Sigmoid colon (tissue), 7 donors: ENCODE measurements around the gene GPR37. TPM values are rescaled to one million over a fixed set of nuclear protein-coding genes. Genes with fewer than 3 reads are reported as not detected.

Experiments
- DNase-seq: peaks from one replicate; pipeline ENCODE4 v3.0.0-alpha.2; 2019
- H3K27ac ChIP-seq, 4 donors: fragments of 200-600 bp; sonication (generic); one replicate each; pipeline ENCODE4 v1.5.1; 2016 to 2019; ENCODE audit warnings: mild to moderate bottlenecking in 1 of 4
- H3K27me3 ChIP-seq, 3 donors: fragments of 200-600 bp; sonication (generic); one replicate each; pipeline ENCODE4 v1.5.1; 2019; ENCODE audit warnings: mild to moderate bottlenecking in 1 of 3
- H3K36me3 ChIP-seq, 4 donors: fragments of 200-600 bp; sonication (generic); one replicate each; pipeline ENCODE4 v1.5.1; 2016 to 2019
- H3K4me1 ChIP-seq, 4 donors: fragments of 200-600 bp; sonication (generic); one replicate each; pipeline ENCODE4 v1.5.1; 2017 to 2019
- H3K4me3 ChIP-seq, 4 donors: fragments of 200-600 bp; sonication (generic); one replicate each; pipeline ENCODE4 v1.5.1; 2017 to 2019; ENCODE audit warnings: mild to moderate bottlenecking in 2 of 4, moderate library complexity in 1 of 4
- H3K9me3 ChIP-seq, 4 donors: fragments of 200-600 bp in 3 of 4; sonication (generic) in 3 of 4; one replicate each; pipeline versions ENCODE4 v1.5.1 to v1.6.1; 2013 to 2019
- EP300 ChIP-seq, 4 donors: sonication (generic); formaldehyde crosslinking; IDR thresholded peaks; one replicate each; pipeline ENCODE4 v1.6.1; 2017; ENCODE audit warnings: antibody characterized with exemption in 4 of 4
- POLR2A ChIP-seq, 2 donors: fragments of 450-650 bp; IDR thresholded peaks; one replicate each; pipeline ENCODE4 v1.6.1; 2016; ENCODE audit warnings: antibody characterized with exemption in 2 of 2, mild to moderate bottlenecking in 2 of 2, moderate library complexity in 2 of 2
- POLR2AphosphoS5 ChIP-seq, 4 donors: sonication (generic); formaldehyde crosslinking; IDR thresholded peaks; one replicate each; pipeline ENCODE4 v1.6.1; 2017; ENCODE audit warnings: antibody characterized with exemption in 4 of 4
- WGBS, 2 donors: extraction: QIAGEN DNeasy Blood & Tissue Kit; methylation state at CpG; one replicate each; pipeline ENCODE4 v1.1.7; 2013; 5-methylcytosine and 5-hydroxymethylcytosine counted together
- intact Hi-C: fragments of 100-400 bp; cut with DNase I; formaldehyde crosslinking; loops from one replicate; pipeline ENCODE4 v1.15.1; 2023
- polyA plus RNA-seq, 3 donors: library from polyadenylated mRNA; stranded (reverse); fragments of 200-250 nt; gene quantifications; one replicate each; pipeline ENCODE4 v1.2.3, GENCODE V29; 2013
- total RNA-seq, 4 donors: library from RNA; depleted of rRNA; stranded (reverse); fragments of >200 nt; gene quantifications; one replicate each; pipeline ENCODE4 v1.1.0, GENCODE V29; 2016
- TF ChIP-seq, protein P1 (sequence below), 4 experiments: fragments of 450-650 bp in 3 of 4; fragments of 200-600 bp in 1 of 4; IDR thresholded peaks; one replicate each; pipeline ENCODE4 v1.5.1; 2016 to 2019; ENCODE audit warnings: antibody characterized with exemption in 4 of 4, mild to moderate bottlenecking in 3 of 4, moderate library complexity in 2 of 4
- donor health status: healthy with polysubstance abuse.
- donor health status: Bipolar disorder and iron deficiency.
- donor health status: healthy.

The GPR37 gene
- total and polyA plus RNA-seq, 7 donors = 0.68 to 2.3 (median 1.4) TPM; not detected in 2

DNA sequence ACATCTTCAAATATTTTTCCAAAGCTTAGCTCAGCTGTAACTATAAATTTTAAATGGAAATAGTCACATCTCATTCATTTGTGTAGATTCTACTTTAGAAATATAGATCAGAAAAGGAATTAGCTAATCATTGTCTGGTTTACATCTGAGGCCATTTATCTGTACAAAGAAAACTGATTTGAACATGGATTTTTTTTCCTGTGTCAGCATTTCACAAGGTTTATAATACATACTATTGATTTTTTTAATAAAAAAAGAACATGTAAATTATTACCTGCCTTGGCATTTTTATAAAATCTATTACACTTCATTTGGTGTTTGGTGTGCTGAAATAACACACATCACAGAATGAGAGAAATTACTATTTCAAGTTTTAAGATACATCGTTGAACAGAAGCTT is 3.5 kb upstream of the GPR37 start:
- intact Hi-C loops = no loop called here
- TF ChIP-seq POLR2AphosphoS5 (IDR thresholded peaks at IDR 0.05) (no peak), EP300 (IDR thresholded peaks at IDR 0.05) (no peak)
- TF ChIP-seq, protein P1, sequence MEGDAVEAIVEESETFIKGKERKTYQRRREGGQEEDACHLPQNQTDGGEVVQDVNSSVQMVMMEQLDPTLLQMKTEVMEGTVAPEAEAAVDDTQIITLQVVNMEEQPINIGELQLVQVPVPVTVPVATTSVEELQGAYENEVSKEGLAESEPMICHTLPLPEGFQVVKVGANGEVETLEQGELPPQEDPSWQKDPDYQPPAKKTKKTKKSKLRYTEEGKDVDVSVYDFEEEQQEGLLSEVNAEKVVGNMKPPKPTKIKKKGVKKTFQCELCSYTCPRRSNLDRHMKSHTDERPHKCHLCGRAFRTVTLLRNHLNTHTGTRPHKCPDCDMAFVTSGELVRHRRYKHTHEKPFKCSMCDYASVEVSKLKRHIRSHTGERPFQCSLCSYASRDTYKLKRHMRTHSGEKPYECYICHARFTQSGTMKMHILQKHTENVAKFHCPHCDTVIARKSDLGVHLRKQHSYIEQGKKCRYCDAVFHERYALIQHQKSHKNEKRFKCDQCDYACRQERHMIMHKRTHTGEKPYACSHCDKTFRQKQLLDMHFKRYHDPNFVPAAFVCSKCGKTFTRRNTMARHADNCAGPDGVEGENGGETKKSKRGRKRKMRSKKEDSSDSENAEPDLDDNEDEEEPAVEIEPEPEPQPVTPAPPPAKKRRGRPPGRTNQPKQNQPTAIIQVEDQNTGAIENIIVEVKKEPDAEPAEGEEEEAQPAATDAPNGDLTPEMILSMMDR (IDR thresholded peaks at IDR 0.05) = no peak
- no peak overlapping the region for H3K27ac ChIP-seq

DNA sequence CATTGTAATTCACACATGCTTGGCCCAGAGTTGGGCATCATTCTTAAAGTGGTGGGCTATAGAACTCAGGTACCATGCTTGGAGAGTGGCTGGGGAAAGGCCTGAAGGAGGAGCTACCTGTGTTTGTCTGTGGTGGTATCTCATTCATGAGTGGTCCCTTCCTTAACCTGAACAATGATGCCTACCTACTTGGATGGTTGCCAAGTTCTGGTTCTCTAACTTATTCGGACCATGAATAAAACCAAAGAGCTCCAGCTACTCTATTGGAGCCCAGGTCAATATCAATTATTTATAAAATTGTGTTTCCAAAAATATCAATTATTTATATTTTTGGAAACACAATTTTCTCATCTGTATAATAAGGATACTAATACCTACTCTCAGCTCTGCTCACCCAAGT is 2.9 kb upstream of the GPR37 start:
- H3K27ac ChIP-seq = no peak overlapping the region
- intact Hi-C loops = no loop called here
- peaks cover 11 to 32% (median 22%) of the 10 kb centered on the region in 3 donors for H3K27me3 ChIP-seq
- no peaks in the 10 kb centered on the region for H3K36me3 ChIP-seq
- WGBS, 2 donors = 69 to 91% methylated on average over 1 of the region's 1 CpG
- TF ChIP-seq POLR2A (IDR thresholded peaks at IDR 0.05) = no peak
- TF ChIP-seq POLR2AphosphoS5 (IDR thresholded peaks at IDR 0.05) = no peak
- TF ChIP-seq, protein P1 (IDR thresholded peaks at IDR 0.05) = no peak
- TF ChIP-seq EP300 (IDR thresholded peaks at IDR 0.05) = no peak
- H3K4me1 ChIP-seq = peaks cover 0 to 22% (median 21%) of the 10 kb centered on the region in 4 donors
- no peak for DNase-seq
- H3K4me3 ChIP-seq = no peak overlapping the region
- no peaks in the 10 kb centered on the region for H3K9me3 ChIP-seq

More for the DNA sequence above, 3.5 kb upstream of the GPR37 start:
- Histone ChIP-seq H3K4me1 (peaks cover 0 to 20% (median 19%) of the 10 kb centered on the region in 4 donors), H3K27me3 (peaks cover 7 to 26% (median 16%) of the 10 kb centered on the region in 3 donors), H3K9me3 (no peaks in the 10 kb centered on the region), H3K36me3 (no peaks in the 10 kb centered on the region), H3K4me3 (no peak overlapping the region)
- no peak for DNase-seq
- 80 to 95% methylated on average over 1 of the region's 1 CpG for WGBS, 2 donors

DNA sequence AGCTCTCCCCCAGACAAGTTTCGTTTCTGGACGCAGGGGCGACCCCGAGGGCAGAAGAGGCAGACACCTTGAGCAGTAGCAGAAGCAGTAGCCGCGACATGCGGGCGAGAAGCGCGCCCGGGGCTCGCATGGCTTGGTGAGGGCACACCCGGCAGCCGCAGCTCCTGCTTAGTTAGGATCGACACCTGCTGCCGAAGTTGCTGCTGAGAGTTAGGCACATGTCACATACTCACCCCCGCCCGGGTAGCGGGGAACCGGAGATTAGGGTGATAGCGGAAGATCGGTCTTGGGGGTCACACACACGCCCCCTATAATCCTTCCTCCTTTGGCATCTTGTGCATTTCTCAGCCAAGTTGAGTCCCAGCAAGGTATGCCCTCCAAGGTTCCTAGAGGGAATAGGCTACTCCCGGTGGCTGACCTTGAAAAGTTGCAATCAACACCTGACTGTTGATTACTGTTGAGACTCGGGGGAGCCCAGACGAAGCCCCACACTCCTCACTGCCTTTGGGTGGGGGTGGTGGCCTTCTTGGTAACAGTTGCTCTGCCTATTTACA is 668 bp downstream of the GPR37 start:
- peak overlapping the region in 1 of 4 donors; percentile 79 for H3K27ac ChIP-seq
- no peak for DNase-seq
- intact Hi-C loops = no loop called here

DNA sequence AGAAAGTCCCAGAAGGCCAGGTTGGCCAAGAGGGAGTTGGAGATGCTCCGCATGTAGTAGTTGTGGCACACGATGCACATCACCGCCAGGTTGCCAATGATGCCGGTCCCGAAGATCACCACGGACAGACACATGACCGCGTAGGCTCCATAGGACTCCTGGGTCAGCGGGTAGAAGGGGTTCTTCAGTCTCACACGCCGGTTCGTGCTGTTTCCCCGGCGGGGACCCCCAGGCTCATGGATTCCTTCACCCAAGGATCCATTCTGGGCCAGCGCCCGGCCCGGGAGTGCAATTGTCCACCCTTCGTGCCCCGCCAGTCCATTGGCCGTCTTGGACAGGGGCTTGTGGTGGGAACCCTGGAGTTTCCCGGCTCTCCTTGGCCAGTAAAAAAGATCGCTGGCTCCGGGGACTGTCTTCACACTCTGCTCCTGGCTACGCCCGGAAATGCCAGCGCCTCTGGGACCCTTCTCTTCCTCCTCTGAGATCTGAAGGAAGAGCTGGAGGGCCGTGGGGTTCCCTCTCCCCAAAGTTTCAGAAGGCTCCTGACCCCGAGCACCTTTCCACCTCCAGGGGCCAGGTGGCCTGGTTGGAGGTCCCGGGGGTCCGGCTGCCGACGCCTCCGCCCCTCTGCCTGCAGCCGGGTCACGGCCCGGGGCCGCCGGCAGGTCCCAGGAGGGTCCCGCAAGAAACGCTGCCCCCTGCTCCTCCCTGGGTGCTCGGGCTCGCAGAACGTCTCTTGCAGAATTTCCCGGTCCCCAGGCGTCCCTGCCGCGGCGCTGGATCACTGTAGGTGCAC is 1.3 kb downstream of the GPR37 start:
- Histone ChIP-seq H3K4me1 (peaks cover 0 to 27% (median 21%) of the 10 kb centered on the region in 4 donors), H3K27me3 (peaks cover 11 to 36% (median 27%) of the 10 kb centered on the region in 3 donors), H3K9me3 (no peaks in the 10 kb centered on the region), H3K36me3 (no peaks in the 10 kb centered on the region), H3K27ac (peak overlapping the region in 1 of 4 donors; percentile 79), H3K4me3 (peak overlapping the region; percentile 28 to 52 (median 39))
- no peak for DNase-seq
- 11 to 20% methylated on average over 48 of the region's 48 CpGs for WGBS, 2 donors
- TF ChIP-seq EP300 (IDR thresholded peaks at IDR 0.05) (no peak), POLR2AphosphoS5 (IDR thresholded peaks at IDR 0.05) (no peak), POLR2A (IDR thresholded peaks at IDR 0.05) (no peak)
- TF ChIP-seq, protein P1 (IDR thresholded peaks at IDR 0.05) = no peak
- intact Hi-C loops = no loop called here

More for the DNA sequence above, 668 bp downstream of the GPR37 start:
- TF ChIP-seq POLR2AphosphoS5 (IDR thresholded peaks at IDR 0.05) = no peak
- TF ChIP-seq, protein P1 (IDR thresholded peaks at IDR 0.05) = no peak
- Histone ChIP-seq H3K36me3 (no peaks in the 10 kb centered on the region), H3K4me1 (peaks cover 0 to 27% (median 21%) of the 10 kb centered on the region in 4 donors), H3K27me3 (peaks cover 11 to 36% (median 27%) of the 10 kb centered on the region in 3 donors), H3K4me3 (peak overlapping the region; percentile 28 to 52 (median 39)), H3K9me3 (no peaks in the 10 kb centered on the region)
- WGBS, 2 donors = 1% methylated on average over 26 of the region's 26 CpGs
